DND-41 (cell line): ENCODE measurements around the gene TEAD1.

ENCODE experiments used
- CTCF ChIP-seq: IDR thresholded peaks from 2 replicates; pipeline ENCODE4 v1.5.1; 2012; ENCODE audit warnings: borderline replicate concordance, low read length, moderate library complexity, mild to moderate bottlenecking; ENCODE audit not compliant: poor library complexity, severe bottlenecking; ENCODE audit errors: extremely low read depth
- EZH2 ChIP-seq: IDR thresholded peaks from 3 replicates; pipeline ENCODE4 v1.6.1; 2012; ENCODE audit warnings: borderline replicate concordance, low read depth, mild to moderate bottlenecking, moderate library complexity, low read length, inconsistent platforms; ENCODE audit not compliant: severe bottlenecking

- no peak for TF ChIP-seq CTCF
- TF ChIP-seq EZH2: no peak
Measured at GRCh38 chr11:12698048-12698447, 23.8 kb downstream of the TEAD1 start.
